HG03354 (cell line): ENCODE measurements around the gene RHEX.
"Not testable (repeated sequence)": the region's sequence is repeated elsewhere in the genome, so short reads cannot be mapped to it uniquely, and the experiment has no call there.

ENCODE experiments used
- ATAC-seq: cut with Tn5 transposase; IDR thresholded peaks from one replicate; pipeline ENCODE4 v1.9.1; 2021; ENCODE audit warnings: mild to moderate bottlenecking; ENCODE audit not compliant: unreplicated experiment, poor library complexity, severe bottlenecking

The RHEX gene

DNA sequence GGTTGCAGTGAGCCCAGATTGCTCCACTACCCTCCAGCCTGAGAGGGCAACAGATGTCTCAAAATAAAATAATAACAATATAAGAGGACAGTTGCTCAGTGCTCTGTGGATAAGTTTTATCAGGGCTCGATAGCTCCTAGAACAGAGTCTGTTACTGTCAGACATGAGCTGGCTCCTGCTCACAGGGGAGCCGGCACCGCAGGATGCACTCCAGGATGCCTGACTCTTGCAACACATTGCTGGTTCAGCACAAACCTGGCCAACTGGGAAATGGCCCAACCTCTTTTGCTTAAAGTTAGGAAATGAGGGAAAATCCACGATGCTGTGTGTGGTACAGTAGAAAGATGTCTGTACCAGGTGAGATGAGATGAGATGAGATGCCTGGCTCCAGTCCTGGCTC is 23.5 kb upstream of the RHEX start:
- no peak for ATAC-seq

DNA sequence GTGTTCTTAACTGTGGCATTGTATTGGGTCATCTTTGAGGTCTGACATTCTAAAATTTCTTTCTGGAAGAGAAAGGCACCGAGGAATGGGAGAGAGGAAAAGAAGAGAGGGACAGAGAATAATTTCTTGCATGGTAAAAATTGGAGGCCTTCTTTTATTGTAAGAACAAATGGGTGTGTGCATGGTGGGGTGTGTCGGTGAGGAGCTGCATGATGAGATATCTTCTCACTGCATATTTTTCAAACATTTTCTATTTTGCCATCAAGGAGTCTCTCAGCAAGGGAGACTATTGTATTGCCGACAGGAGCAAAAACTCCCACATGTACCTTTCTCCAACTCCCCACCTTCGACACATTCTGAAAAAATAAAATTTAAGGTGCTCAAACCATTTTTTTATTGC is 22.8 kb upstream of the RHEX start:
- ATAC-seq, result no peak

DNA sequence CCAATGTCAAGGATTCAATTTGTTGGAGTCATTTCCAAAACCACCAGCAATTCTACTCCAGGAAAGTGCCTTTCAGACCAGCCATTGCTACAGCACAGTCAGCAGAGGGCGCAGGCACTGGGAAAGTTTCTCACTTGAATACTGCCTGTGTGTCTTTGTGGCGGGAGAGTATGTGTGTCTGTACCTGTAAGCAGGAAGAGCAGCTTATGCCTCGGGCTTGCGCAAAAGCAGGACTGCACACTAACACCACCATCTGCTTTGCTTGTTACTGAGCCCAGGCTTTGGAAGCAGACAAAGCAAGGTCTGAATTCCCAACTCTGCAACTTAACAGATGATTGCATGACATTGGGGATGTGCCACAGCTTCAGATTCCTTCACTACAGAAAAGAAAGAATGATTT is 22.3 kb upstream of the RHEX start:
- peak; percentile 83 for ATAC-seq

DNA sequence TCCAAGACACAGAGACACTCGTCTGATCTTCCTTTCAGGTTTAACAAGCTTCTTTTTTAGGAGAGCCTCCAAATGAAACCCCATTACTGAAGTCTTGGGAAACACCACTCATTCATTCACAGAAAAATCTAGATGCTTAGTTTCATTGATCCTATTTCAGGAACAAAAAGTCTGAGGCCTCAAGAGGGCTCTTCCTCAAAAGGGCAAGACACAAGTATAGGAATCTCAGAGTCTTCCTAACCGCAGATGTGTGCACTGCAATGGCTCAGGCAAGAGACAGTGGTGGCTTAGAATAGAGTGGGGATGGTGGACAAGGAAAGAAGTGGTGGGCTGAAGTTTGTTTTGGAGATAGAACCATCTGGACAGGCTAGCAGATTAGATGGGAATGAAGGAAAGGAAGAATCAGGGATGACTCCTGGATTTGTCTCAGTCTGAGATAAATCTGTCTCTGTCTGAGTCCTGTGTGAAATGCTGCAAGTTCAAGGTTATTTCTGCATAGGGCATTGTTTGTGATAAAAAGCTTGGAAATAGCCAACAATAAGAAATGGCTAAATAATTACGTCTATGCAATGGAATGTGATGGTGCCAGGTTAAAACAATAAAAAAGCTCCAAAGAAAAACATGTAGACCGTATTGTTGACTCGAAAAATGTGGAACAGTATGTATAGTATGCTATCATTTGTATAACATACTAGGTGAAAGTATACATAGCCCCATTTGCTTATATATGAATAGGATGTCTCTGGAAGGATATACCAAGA is 20.4 kb upstream of the RHEX start:
- ATAC-seq, result no peak

DNA sequence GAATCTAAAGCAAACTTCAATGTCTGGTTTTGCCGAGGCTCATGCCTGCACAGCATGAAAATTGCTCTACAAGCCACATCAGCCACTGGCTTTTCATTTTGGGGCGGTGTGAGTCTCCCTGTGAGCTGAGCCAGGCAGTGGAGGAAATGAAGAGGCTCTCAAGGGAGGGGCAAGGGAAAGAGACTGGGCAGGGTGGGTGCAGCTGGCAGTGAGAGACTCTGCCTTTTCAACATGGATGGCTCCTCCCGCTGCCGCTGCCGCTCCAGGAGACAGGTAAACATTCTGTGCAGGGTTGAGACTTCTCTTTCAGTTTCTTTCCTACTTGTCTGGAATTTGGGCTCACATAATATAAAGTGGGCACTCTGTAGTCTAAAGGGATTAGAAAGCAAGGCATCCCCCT is 17.9 kb upstream of the RHEX start:
- no peak for ATAC-seq

DNA sequence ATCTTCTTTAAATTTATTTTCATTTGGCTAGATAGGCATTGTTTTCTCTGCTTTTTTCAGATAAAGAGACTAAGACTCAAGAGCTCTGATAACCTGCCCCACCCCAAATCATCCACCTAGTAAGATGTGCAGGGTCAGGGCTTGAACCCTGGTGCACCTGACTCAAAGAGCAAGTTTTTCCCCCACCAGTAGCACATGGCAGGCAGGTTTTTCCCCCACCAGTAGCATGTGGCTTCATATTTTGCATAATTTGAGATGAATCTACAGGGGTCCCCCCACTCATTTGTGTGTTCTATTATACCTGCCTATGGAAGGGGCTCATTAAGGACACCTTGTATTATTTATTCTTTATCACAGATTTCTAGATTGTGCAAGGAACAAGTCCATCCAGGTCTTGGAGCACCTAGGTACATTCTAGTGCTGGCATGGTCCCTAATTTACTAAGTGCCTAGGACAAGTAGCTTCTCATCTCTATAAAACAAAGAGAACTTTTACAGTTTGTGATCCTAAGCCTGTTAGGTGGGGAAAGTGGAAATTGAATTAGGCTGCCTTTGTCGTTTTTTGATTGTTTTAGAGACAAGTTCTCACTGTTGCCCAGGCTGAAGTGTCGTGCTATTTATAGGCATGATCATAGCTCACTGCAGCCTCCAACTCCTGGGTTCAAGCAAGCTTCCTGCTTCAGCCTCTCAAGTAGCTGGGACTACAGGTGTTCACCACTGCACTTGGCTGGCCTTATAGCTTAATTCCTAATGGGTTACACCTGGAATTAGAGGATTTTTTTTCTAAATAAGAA is 16.1 kb upstream of the RHEX start:
- ATAC-seq, result no peak

DNA sequence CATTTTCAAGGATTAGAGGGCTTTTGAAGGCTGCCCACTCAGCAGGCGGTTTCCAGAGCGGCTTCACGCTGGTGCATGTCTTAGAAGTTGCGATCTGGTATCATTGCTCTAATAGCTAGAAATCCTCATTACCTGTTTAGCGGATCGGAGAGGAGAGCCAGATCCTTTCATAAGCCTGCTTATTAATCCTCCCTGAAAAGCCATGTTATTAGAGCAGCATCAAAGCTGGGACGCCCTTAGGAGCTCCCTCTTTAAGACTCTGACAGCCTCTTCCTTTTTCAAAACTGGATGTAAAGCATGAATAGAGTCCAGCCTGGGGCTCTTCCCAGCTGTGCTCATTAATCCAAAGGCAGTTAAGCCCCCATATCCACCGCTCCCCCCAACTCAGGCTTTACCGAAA is 15.4 kb upstream of the RHEX start:
- ATAC-seq, result no peak

DNA sequence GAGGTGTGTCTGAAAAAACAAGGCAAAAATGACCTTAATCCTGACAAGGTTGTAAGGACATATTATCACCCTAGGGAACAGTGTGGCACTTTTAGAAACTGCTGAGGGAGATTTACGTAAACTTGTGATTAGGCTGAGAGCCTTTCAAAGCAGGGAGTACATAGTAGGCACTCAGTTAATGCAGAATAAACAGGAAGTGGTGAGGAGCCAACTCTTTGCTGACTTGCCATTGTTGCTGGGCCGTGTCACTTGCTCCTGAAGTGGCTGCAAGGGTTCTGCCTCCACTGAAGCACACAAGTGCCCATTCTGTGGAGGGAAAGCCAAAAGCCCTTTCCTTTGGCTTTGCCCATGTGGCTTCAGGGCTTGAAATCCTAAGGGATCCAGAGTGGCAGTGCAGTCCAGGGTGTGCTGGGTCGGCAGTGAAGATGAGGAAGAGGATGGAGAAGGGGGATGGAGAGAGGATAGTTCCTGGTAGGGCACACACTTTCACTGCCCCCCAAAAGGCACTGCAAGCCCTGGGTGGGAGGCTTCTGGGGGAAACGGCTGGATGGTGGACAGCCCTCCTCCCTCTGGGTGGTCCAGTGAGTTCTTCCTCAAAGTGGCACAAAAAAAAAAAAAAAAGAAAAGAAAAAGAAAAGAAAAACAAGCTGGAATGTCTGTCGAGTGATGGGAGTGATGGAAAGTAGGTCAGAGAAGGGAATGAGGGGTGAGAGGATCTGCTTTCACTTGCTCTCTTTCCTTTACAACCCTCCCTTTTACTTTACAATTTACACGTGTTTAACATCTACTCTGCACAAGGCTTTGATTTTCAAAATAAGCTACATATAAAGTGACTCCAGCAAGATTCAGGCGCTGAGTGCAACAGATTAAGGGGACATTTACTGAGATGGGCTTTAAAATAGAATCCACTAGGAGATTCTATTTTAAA is 13.7 kb upstream of the RHEX start:
- no peak for ATAC-seq

DNA sequence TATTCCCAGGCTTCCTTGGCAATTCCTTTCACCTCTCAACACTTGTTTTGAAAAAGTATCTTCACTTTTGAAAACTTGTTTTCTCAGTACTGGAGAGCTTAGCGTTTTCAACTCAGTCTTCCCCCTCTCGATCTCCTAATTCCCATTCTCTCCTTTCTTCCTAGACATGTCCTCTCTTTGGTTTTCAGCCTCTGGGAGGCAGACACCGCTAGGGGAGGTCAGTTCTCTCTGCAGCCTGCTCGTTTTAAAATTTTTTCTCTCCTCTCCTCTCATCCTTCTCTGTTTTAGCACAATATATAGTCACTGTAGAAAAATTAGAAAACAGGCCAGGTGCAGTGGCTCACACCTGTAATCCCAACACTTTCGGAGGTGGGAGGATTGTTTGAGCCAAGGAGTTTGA is 12.6 kb upstream of the RHEX start:
- no peak for ATAC-seq

DNA sequence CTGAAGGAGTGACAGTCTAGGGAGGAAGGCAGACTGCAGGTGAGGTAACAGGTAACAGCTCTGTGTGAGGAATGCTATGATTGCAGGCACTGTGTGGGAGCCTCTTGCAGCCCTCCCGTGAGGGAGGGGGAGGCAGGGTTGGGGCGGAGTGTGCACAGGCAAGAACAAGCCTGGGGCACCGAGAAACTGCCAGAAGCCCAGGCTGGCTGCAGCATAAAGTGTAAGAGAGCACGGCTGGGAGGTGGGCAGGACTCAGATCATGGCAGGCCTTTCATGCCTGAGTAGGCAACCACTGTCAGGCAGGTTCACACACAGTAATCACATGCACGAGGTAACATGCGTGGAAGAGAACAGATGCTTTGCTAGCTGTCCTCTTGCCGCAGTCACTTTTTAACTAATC is 11.3 kb upstream of the RHEX start:
- ATAC-seq, result peak; percentile 45

DNA sequence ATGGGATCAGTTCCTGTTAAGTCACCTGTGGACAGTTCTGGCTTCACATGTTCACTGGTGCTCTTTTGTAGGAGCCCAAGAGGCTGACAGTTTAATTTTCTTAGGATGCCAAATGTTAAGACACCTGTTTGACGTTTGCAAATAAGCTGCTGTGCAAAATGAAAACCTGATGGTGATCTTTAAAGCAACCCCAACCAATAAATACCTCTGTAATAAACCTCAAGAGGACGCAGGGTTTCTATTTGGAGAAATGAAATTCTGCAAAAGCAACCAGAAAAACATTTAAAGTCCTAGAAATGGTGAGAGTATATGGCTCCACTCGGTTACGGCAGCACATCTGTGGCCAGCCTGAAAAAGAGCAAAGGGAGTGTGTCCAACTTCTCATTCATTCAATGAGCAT is 5.7 kb upstream of the RHEX start:
- no peak for ATAC-seq

DNA sequence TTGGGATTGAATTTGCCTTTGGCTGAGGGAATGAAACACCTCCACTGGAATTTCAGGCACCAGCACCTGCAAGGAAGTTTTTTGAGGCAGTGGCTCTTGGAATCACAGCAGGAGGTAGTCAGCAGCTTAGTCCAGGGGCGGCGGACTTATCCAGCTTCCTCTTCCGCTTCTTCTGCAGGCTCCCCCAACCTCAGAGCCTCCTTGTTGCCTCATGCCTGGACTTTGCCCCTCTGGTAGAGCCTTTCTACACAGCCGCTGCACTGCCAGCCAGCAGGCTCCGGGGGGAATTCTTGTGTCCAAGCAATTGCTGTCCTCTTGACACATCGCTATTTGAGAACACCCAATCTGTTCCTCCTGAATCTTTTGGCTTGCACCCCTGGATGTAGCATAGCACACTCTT is 4.4 kb upstream of the RHEX start:
- ATAC-seq, result no peak

DNA sequence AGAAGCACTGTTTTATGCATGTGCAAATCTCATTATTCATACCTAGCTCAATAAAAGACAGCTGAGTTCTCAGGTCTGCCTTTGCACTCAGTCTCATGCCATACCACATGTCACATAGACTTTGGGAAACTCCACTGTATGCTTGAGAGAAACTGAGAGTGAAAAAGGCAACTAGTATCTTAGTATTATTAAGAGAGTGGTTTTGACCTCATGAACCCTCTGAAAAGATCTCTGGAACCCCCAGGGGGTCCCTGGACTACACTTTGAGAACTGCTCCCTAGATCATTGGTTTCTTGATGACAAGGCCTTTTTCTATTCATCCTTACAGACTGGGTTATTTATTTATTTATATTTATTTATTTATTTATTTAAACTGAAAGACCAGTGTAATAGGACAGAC is 3.7 kb upstream of the RHEX start:
- ATAC-seq, result peak; percentile 51

DNA sequence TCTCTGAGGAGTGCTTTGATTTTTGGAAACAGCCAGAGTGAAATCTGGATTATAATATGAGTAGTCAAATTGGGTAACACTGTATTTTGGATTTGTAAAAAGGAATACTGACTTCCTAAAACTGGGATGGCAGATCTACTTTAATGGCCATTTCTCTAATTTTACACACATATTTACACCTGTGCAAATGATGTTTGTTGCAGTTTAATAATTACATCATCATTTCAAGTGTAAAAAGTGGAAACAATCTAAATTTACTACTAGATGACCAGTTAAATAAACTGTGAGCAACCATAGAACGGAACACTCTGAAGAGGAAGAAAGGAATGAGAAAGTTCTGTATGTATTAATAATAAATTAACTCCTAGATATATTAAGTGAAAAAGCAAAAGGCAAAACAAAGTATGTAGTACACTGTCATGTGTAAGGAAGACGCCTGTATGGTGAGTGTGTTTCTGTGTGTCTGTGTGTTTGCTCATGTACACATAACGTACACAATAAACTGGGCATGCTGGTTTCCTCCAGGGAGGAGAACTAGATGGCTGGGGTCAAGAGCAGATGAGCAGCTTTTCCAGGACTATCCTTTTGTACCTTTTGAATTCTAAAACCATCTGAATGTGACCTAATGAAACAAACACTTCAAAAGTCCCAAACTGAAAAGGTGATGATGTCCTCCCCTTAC is 2.9 kb upstream of the RHEX start:
- no peak for ATAC-seq

DNA sequence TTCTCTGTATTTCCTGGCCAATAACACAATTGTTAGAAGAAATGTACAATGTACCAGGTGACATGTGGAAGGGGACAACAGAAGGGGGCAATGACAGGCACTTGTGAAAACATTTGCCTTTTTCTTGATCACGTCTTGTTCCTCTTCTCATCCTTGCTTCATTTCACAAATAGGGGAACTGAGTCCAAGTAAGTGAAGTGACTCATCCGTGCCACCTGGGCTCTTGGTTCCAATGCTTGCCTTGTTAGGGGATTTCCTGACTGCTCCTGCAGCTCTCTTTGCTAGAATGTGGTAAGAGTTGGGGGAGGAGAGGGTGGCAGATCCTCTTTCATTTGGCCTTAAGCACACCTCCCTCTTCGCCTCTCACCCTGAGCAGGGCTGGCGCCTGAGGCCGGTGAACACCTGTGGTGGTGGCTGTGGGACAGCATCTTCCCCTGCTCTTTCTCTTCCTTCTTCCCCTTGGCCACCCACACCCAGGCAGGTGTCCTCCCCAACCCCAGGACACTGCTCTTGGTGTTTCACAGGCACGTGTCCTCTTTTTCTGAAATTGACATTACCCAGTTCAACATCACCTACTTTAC is 2.2 kb upstream of the RHEX start:
- ATAC-seq, result peak; percentile 88

DNA sequence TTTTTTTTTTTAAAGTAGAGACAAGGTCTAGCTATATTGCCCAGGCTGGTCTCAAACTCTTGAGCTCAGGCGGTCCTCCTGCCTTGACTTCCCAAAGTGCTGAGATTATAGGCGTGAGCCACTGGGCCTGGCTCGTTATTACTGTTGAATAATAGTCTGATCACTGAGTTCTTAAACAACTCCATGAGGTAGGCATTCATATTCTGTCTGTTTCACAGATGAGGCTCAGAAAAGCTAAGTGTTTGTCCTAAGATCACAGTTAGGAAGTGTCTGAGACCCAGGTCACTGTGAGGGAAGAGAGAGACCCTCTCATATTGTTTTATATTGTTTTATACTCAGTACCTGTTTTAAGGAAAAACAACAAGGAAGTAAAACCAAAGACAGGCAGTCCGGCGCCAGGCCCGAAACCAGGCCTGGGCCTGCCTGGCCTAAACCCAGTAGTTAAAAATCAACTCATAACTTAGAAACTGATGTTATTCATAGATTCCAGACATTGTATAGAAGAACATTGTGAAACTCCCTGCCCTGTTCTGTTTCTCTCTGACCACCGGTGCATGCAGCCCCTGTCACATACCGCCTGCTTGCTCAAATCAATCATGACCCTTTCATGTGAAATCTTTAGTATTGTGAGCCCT is 625 bp upstream of the RHEX start:
- not testable (repeated sequence) for ATAC-seq

DNA sequence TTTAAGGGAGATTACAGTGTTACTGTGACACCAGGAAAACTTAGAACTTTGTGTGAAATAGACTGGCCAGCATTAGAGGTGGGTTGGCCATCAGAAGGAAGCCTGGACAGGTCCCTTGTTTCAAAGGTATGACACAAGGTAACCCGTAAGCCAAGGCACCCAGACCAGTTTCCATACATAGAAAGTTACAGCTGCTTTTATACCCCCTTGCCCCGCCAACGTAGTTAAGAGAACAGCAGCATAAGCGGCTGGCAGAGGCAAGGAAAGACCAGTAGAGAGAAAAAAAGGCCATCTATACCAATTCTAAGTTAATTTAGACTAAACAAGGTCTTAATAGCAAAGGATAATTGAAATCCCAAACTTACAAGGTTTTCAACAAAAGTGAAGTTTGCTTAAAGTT is 643 bp downstream of the RHEX start:
- not testable (repeated sequence) for ATAC-seq

DNA sequence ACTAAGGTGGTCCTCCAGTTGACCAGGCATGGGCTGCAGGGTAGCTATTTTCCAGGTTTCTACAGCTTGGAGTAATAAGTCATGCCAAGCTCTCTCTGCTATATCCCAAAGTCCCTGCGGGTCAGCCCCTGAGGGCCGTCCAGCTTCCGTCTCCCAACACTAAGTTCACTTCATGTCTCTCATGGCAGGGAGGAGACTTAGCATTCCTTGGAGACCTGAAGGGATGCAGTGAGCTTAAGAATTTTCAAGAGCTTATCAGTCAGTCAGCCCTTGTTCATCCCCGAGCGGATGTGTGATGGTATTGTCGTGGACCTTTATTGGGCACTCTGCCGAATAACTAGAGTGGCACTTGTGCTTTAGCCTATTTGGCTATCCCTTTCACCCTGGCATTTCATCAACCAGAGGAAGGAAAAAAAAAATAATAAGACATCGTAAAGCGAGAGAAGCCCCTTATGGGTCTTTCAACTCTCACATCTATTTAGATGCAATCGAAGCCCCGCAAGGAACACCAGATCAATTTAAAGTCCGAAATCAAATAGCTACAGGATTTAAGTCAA is 2.2 kb downstream of the RHEX start:
- not testable (repeated sequence) for ATAC-seq
